CD4-positive, alpha-beta memory T cell (primary cell): Measurements from ENCODE around the gene PPP1R10. TPM values are rescaled to one million over a fixed set of nuclear protein-coding genes. Genes with fewer than 3 reads are reported as not detected.

Source experiments
- CTCF ChIA-PET: fragments of 350-600 bp; sonication (Branson Sonifier 250); formaldehyde crosslinking; loops from one replicate; lab custom pipeline; 2021; ENCODE audit warnings: inconsistent platforms; ENCODE audit not compliant: partially characterized antibody; lab: Charles Lee
- POLR2A ChIA-PET: fragments of 350-600 bp; sonication (Branson Sonifier 250); formaldehyde crosslinking; loops from one replicate; lab custom pipeline; 2021; ENCODE audit not compliant: partially characterized antibody; lab: Charles Lee
- DNase-seq, 5 donors: peaks; one replicate each; pipeline versions ENCODE4 v3.0.0 to v3.0.0-alpha.2; 2020 to 2022; ENCODE audit warnings: mixed read lengths in 1 of 5
- H3K27ac ChIP-seq: one replicate; pipeline ENCODE4 v1.7.0; 2013; ENCODE audit warnings: low read depth, low read length
- H3K27me3 ChIP-seq: 2 replicates; pipeline ENCODE4 v1.7.0; 2013; ENCODE audit warnings: mild to moderate bottlenecking, low read length, moderate library complexity; ENCODE audit not compliant: insufficient read depth
- H3K36me3 ChIP-seq: 2 replicates; pipeline ENCODE4 v1.7.0; 2013; ENCODE audit warnings: mild to moderate bottlenecking, low read length, moderate library complexity; ENCODE audit not compliant: insufficient read depth
- H3K4me1 ChIP-seq: 2 replicates; pipeline ENCODE4 v1.7.0; 2013; ENCODE audit warnings: mild to moderate bottlenecking, low read length, moderate library complexity; ENCODE audit not compliant: insufficient read depth
- H3K4me3 ChIP-seq, 2 donors: one replicate each; pipeline ENCODE4 v1.7.0; 2013; ENCODE audit warnings: low read length in 2 of 2, mild to moderate bottlenecking in 1 of 2
- H3K9me3 ChIP-seq, 2 donors: one replicate each; pipeline ENCODE4 v1.7.0; 2013; ENCODE audit warnings: low read length in 2 of 2, control low read depth in 1 of 2; ENCODE audit not compliant: control insufficient read depth in 1 of 2
- H3K27ac Mint-ChIP-seq, 7 donors: one replicate each; pipeline ENCODE4 v1.8.0; 2020 to 2021; ENCODE audit warnings: mixed read lengths in 7 of 7, mild to moderate bottlenecking in 6 of 7, inconsistent platforms in 3 of 7, moderate library complexity in 3 of 7
- H3K27me3 Mint-ChIP-seq, 2 donors: one replicate each; pipeline ENCODE4 v1.8.0; 2020 to 2021; ENCODE audit warnings: mixed read lengths in 2 of 2
- H3K36me3 Mint-ChIP-seq, 2 donors: one replicate each; pipeline ENCODE4 v1.8.0; 2020 to 2021; ENCODE audit warnings: mixed read lengths in 2 of 2, inconsistent platforms in 1 of 2, mild to moderate bottlenecking in 1 of 2
- H3K4me1 Mint-ChIP-seq, 4 donors: one replicate each; pipeline ENCODE4 v1.8.0; 2020 to 2021; ENCODE audit warnings: mixed read lengths in 4 of 4, mild to moderate bottlenecking in 1 of 4
- H3K4me3 Mint-ChIP-seq, 8 donors: one replicate each; pipeline ENCODE4 v1.8.0; 2020 to 2021; ENCODE audit warnings: mixed read lengths in 8 of 8, mild to moderate bottlenecking in 7 of 8, moderate library complexity in 6 of 8, inconsistent platforms in 3 of 8
- H3K9me3 Mint-ChIP-seq, 8 donors: one replicate each; pipeline ENCODE4 v1.8.0; 2020 to 2021; ENCODE audit warnings: mixed read lengths in 8 of 8, mild to moderate bottlenecking in 5 of 8, inconsistent platforms in 3 of 8, moderate library complexity in 1 of 8
- intact Hi-C: fragments of 100-400 bp; cut with micrococcal nuclease; formaldehyde crosslinking; loops from one replicate; pipeline ENCODE4 v1.15.1; 2023
- polyA plus RNA-seq, 2 donors: library from polyadenylated mRNA; unstranded; fragments of 300-500 nt; fragmentation: Illumina TruSeq; gene quantifications; one replicate each; pipeline ENCODE4 v1.2.3, GENCODE V29; 2021
- total RNA-seq, 2 experiments: library from RNA; stranded (reverse); gene quantifications; one replicate each; pipeline ENCODE4 v1.2.3, GENCODE V29; 2021

PPP1R10 gene
- total and polyA plus RNA-seq, 4 experiments from 2014 or later = 8.5 to 231 (median 127) TPM

- intact Hi-C loops = no loop called here
- Histone ChIP-seq H3K4me1 (peaks cover under 1% of the 10 kb centered on the region), H3K36me3 (peaks cover 65% of the 10 kb centered on the region), H3K4me3 (no peak overlapping the region), H3K27ac (no peak overlapping the region), H3K27me3 (no peaks in the 10 kb centered on the region), H3K9me3 (no peaks in the 10 kb centered on the region)
- peak overlapping the region in 4 of 7 donors; percentile 26 to 88 (median 30) for H3K27ac Mint-ChIP-seq
- peaks cover 44 to 68% of the 10 kb centered on the region in 2 donors for H3K36me3 Mint-ChIP-seq
- DNase-seq = no peak
- ChIA-PET CTCF (interaction anchor here (1.0 to 10.7 kb wide), 3 partner anchors 11 to 118 kb away, joined by 4 to 242 read pairs (median 233); no protein-coding TSS in a partner anchor), POLR2A (interaction anchor here (0.9 to 8.5 kb wide), 9 partner anchors 9 to 120 kb away, joined by 3 to 132 read pairs (median 8); partner anchors contain the start of gene ABCF1)
- no peak overlapping the region for H3K4me3 Mint-ChIP-seq
- H3K27me3 Mint-ChIP-seq = no peaks in the 10 kb centered on the region
- no peaks in the 10 kb centered on the region for H3K9me3 Mint-ChIP-seq
- H3K4me1 Mint-ChIP-seq = peaks cover 12 to 31% (median 23%) of the 10 kb centered on the region in 4 donors
These were observed 15.0 kb downstream of the PPP1R10 start for GRCh38 chr6:30601815-30602641.

- H3K27me3 Mint-ChIP-seq = no peaks in the 10 kb centered on the region
- peaks cover 10 to 30% (median 21%) of the 10 kb centered on the region in 4 donors for H3K4me1 Mint-ChIP-seq
- H3K4me3 Mint-ChIP-seq = no peak overlapping the region
- H3K27ac ChIP-seq = no peak overlapping the region
- H3K9me3 ChIP-seq = no peaks in the 10 kb centered on the region
- CTCF ChIA-PET = interaction anchor here (1.0 to 10.7 kb wide), 4 partner anchors 10 to 129 kb away, joined by 4 to 242 read pairs (median 120); no protein-coding TSS in a partner anchor
- intact Hi-C loops = no loop called here
- H3K4me3 ChIP-seq = no peak overlapping the region
- H3K27ac Mint-ChIP-seq = peak overlapping the region in 5 of 7 donors; percentile 26 to 88 (median 36)
- H3K4me1 ChIP-seq = no peaks in the 10 kb centered on the region
- POLR2A ChIA-PET = interaction anchor here (0.9 to 8.5 kb wide), 10 partner anchors 9 to 120 kb away, joined by 3 to 132 read pairs (median 6); partner anchors contain the start of gene ABCF1
- H3K9me3 Mint-ChIP-seq = no peaks in the 10 kb centered on the region
- peaks cover 59% of the 10 kb centered on the region for H3K36me3 ChIP-seq
- peaks cover 39 to 62% of the 10 kb centered on the region in 2 donors for H3K36me3 Mint-ChIP-seq
- no peak for DNase-seq
- no peaks in the 10 kb centered on the region for H3K27me3 ChIP-seq
These were observed 15.6 kb downstream of the PPP1R10 start for GRCh38 chr6:30601436-30601814.

- Histone ChIP-seq H3K36me3 (peaks cover 51% of the 10 kb centered on the region), H3K4me1 (no peaks in the 10 kb centered on the region), H3K27me3 (no peaks in the 10 kb centered on the region), H3K4me3 (no peak overlapping the region), H3K9me3 (no peaks in the 10 kb centered on the region), H3K27ac (no peak overlapping the region)
- Mint-ChIP-seq H3K4me3 (no peak overlapping the region), H3K27ac (peak overlapping the region in 2 of 7 donors; percentile 41 to 64), H3K9me3 (no peaks in the 10 kb centered on the region), H3K4me1 (peaks cover 7 to 26% (median 17%) of the 10 kb centered on the region in 4 donors), H3K27me3 (no peaks in the 10 kb centered on the region), H3K36me3 (peaks cover 31 to 55% of the 10 kb centered on the region in 2 donors)
- DNase-seq = no peak
- CTCF ChIA-PET = interaction anchor here (2.1 to 10.7 kb wide), 4 partner anchors 15 to 130 kb away, joined by 8 to 242 read pairs (median 144); no protein-coding TSS in a partner anchor
- intact Hi-C loops = no loop called here
- POLR2A ChIA-PET = interaction anchor here (0.6 to 8.5 kb wide), 13 partner anchors 8 to 219 kb away, joined by 3 to 132 read pairs (median 6); partner anchors contain the start of genes MRPS18B and PPP1R10
These were observed 16.5 kb downstream of the PPP1R10 start for GRCh38 chr6:30600451-30600961.

GRCh38 chr6:30599625-30600324, 17.3 kb downstream of the PPP1R10 start:
- no peak for DNase-seq
- Mint-ChIP-seq H3K36me3 (peaks cover 25 to 53% of the 10 kb centered on the region in 2 donors), H3K4me1 (peaks cover 9 to 24% (median 18%) of the 10 kb centered on the region in 4 donors), H3K27me3 (no peaks in the 10 kb centered on the region), H3K9me3 (no peaks in the 10 kb centered on the region), H3K27ac (no peak overlapping the region), H3K4me3 (no peak overlapping the region)
- intact Hi-C loops = no loop called here
- no peaks in the 10 kb centered on the region for H3K27me3 ChIP-seq
- peaks cover 45% of the 10 kb centered on the region for H3K36me3 ChIP-seq
- no peaks in the 10 kb centered on the region for H3K4me1 ChIP-seq
- POLR2A ChIA-PET = interaction anchor here (0.9 to 8.5 kb wide), 13 partner anchors 11 to 131 kb away, joined by 3 to 132 read pairs (median 8); partner anchors contain the start of genes HLA-E, MRPS18B and PPP1R10
- H3K4me3 ChIP-seq = no peak overlapping the region
- H3K27ac ChIP-seq = no peak overlapping the region
- CTCF ChIA-PET = interaction anchor here (1.3 to 10.7 kb wide), 6 partner anchors 14 to 131 kb away, joined by 6 to 242 read pairs (median 42); no protein-coding TSS in a partner anchor
- H3K9me3 ChIP-seq = no peaks in the 10 kb centered on the region

- no peaks in the 10 kb centered on the region for H3K9me3 Mint-ChIP-seq
- Histone ChIP-seq H3K27ac (no peak overlapping the region), H3K36me3 (peaks cover 44% of the 10 kb centered on the region), H3K27me3 (no peaks in the 10 kb centered on the region), H3K9me3 (no peaks in the 10 kb centered on the region), H3K4me1 (no peaks in the 10 kb centered on the region), H3K4me3 (no peak overlapping the region)
- no peak overlapping the region for H3K27ac Mint-ChIP-seq
- intact Hi-C loops = no loop called here
- ChIA-PET CTCF (interaction anchor here (0.8 to 10.7 kb wide), 15 partner anchors 7 to 145 kb away, joined by 3 to 242 read pairs (median 12); partner anchors contain the start of gene MDC1), POLR2A (interaction anchor here (0.7 to 8.5 kb wide), 18 partner anchors 7 to 148 kb away, joined by 3 to 132 read pairs (median 12); partner anchors contain the start of genes ABCF1, GNL1, HLA-E and MRPS18B)
- no peak overlapping the region for H3K4me3 Mint-ChIP-seq
- H3K27me3 Mint-ChIP-seq = no peaks in the 10 kb centered on the region
- peaks cover 9 to 28% (median 17%) of the 10 kb centered on the region in 4 donors for H3K4me1 Mint-ChIP-seq
- no peak for DNase-seq
- H3K36me3 Mint-ChIP-seq = peaks cover 21 to 47% of the 10 kb centered on the region in 2 donors
These were observed 18.0 kb downstream of the PPP1R10 start for GRCh38 chr6:30598912-30599624.
